Omental fat pad (tissue), 4 donors: ENCODE measurements around the gene GAGE12G. TPM values are rescaled to one million over a fixed set of nuclear protein-coding genes. Genes with fewer than 3 reads are reported as not detected.

Experiments used
- ATAC-seq: fragments of 150-250 bp; one replicate; pipeline ENCODE4 v1.9.1; 2016; ENCODE audit warnings: mild to moderate bottlenecking, moderate library complexity; ENCODE audit not compliant: low FRiP score
- DNase-seq: peaks from one replicate; pipeline ENCODE4 v3.0.0-alpha.2; 2019; ENCODE audit warnings: low spot score
- small RNA-seq: library from RNA; depleted of rRNA; stranded (forward); fragments of <200 nt; gene quantifications from one replicate; pipeline ENCODE3, GENCODE V24; 2016
- total RNA-seq, 4 donors: library from RNA; depleted of rRNA; stranded (reverse); fragments of >200 nt; gene quantifications; one replicate each; pipeline ENCODE4 v1.1.0, GENCODE V29; 2016
- TF ChIP-seq, protein P1 (sequence below), 3 donors: fragments of 450-650 bp; IDR thresholded peaks; one replicate each; pipeline ENCODE4 v1.5.1; 2016 to 2017; ENCODE audit warnings: antibody characterized with exemption in 3 of 3, mild to moderate bottlenecking in 3 of 3, moderate library complexity in 2 of 3

GAGE12G gene
- total RNA-seq, 4 donors from 2014 or later: not detected

DNA sequence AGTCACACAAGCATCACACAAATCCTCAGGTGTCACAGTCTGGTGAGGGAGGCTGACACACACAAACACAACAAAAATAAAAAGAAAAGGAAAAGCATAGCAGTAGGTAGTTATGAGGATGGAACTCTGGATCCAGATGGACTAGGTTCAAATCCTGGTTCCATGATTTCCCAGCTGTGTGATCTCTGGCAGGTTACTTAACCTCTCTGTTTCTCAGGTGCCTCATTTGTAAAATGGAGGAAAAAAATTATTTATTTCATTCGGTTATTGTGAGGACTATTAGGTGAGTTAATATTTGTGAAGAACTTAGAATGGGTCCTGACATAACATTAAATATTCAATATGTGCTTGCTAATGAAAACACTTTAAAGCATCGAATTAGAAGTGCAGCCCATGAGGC, 48.4 kb downstream of the GAGE12G start:
- no peak for ATAC-seq

More for the DNA sequence above, 48.4 kb downstream of the GAGE12G start:
- DNase-seq: no peak
- TF ChIP-seq, protein P1, sequence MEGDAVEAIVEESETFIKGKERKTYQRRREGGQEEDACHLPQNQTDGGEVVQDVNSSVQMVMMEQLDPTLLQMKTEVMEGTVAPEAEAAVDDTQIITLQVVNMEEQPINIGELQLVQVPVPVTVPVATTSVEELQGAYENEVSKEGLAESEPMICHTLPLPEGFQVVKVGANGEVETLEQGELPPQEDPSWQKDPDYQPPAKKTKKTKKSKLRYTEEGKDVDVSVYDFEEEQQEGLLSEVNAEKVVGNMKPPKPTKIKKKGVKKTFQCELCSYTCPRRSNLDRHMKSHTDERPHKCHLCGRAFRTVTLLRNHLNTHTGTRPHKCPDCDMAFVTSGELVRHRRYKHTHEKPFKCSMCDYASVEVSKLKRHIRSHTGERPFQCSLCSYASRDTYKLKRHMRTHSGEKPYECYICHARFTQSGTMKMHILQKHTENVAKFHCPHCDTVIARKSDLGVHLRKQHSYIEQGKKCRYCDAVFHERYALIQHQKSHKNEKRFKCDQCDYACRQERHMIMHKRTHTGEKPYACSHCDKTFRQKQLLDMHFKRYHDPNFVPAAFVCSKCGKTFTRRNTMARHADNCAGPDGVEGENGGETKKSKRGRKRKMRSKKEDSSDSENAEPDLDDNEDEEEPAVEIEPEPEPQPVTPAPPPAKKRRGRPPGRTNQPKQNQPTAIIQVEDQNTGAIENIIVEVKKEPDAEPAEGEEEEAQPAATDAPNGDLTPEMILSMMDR (IDR thresholded peaks at IDR 0.05): no peak

Small RNAs within 50 kb of the gene (small RNA-seq; reads per million reads assigned to genes)
- gene GAGE12B: not detected

Other genes starting within 250 kb of the GAGE12G start
- not detected for gene GAGE12J, start 248.4 kb upstream of the GAGE12G start, total RNA-seq
- gene GAGE13, start 238.8 kb upstream of the GAGE12G start, total RNA-seq: not detected
- not detected for gene GAGE12C, start 38.2 kb upstream of the GAGE12G start, total RNA-seq
- gene GAGE12D, start 28.7 kb upstream of the GAGE12G start, total RNA-seq: not detected
- not detected for gene GAGE12E, start 19.1 kb upstream of the GAGE12G start, total RNA-seq
- gene GAGE12F, start 9.6 kb upstream of the GAGE12G start, total RNA-seq: not detected
- not detected for gene GAGE12H, start 9.5 kb downstream of the GAGE12G start, total RNA-seq
- gene GAGE2A, start 19.1 kb downstream of the GAGE12G start, total RNA-seq: not detected
- not detected for gene GAGE1, start 28.6 kb downstream of the GAGE12G start, total RNA-seq
- gene PAGE1, start 125.6 kb downstream of the GAGE12G start, total RNA-seq: not detected